CD4-positive, alpha-beta T cell treated with Interleukin-17A for 4 hours (primary cell): ENCODE measurements around the gene SLC6A18.

ENCODE experiments used
- DNase-seq: peaks from one replicate; pipeline ENCODE4 v3.0.0-alpha.2; 2020; ENCODE audit warnings: mixed read lengths

SLC6A18 gene

GRCh38 chr5:1225081-1225480 is at the start of gene SLC6A18:
TSS of gene SLC6A18 (plus strand) at chr5:1225381. CDS start at chr5:1225478, 97 bp downstream.
- DNase-seq: no peak

GRCh38 chr5:1175801-1176472 is 49.2 kb upstream of the SLC6A18 start:
- no peak for DNase-seq

GRCh38 chr5:1176473-1177391 is 48.4 kb upstream of the SLC6A18 start:
- DNase-seq: no peak

- DNase-seq: no peak
These were observed 47.2 kb upstream of the SLC6A18 start for GRCh38 chr5:1177826-1178528.

GRCh38 chr5:1178529-1179382 is 46.4 kb upstream of the SLC6A18 start:
- DNase-seq: no peak

- no peak for DNase-seq
These were observed 45.8 kb upstream of the SLC6A18 start for GRCh38 chr5:1179383-1179715.

GRCh38 chr5:1180096-1180495 is 45.1 kb upstream of the SLC6A18 start:
- DNase-seq: no peak

- no peak for DNase-seq
These were observed 44.3 kb upstream of the SLC6A18 start for GRCh38 chr5:1180841-1181271.

- no peak for DNase-seq
These were observed 43.5 kb upstream of the SLC6A18 start for GRCh38 chr5:1181451-1182359.

GRCh38 chr5:1182360-1182632 is 42.9 kb upstream of the SLC6A18 start:
- no peak for DNase-seq

GRCh38 chr5:1182633-1183423 is 42.4 kb upstream of the SLC6A18 start:
- DNase-seq: no peak

GRCh38 chr5:1183424-1184162 is 41.6 kb upstream of the SLC6A18 start:
- no peak for DNase-seq

- no peak for DNase-seq
These were observed 41.1 kb upstream of the SLC6A18 start for GRCh38 chr5:1184163-1184470.

- DNase-seq: no peak
These were observed 40.7 kb upstream of the SLC6A18 start for GRCh38 chr5:1184481-1184880.

- DNase-seq: no peak
These were observed 40.0 kb upstream of the SLC6A18 start for GRCh38 chr5:1185038-1185627.

GRCh38 chr5:1185629-1186350 is 39.4 kb upstream of the SLC6A18 start:
- DNase-seq: no peak

- DNase-seq: no peak
These were observed 38.6 kb upstream of the SLC6A18 start for GRCh38 chr5:1186351-1187233.
